Right lobe of liver (tissue), 4 donors: Measurements from ENCODE around the gene LYRM7.

Experiments used
- POLR2A ChIP-seq: fragments of 450-650 bp; IDR thresholded peaks from one replicate; pipeline ENCODE4 v1.6.1; 2017; ENCODE audit warnings: antibody characterized with exemption, mild to moderate bottlenecking
- TF ChIP-seq, protein P1 (sequence below), 4 donors: fragments of 200-600 bp in 3 of 4; fragments of 450-650 bp in 1 of 4; IDR thresholded peaks; one replicate each; pipeline versions ENCODE4 v1.5.1 to v1.8.0; 2016 to 2022; ENCODE audit warnings: antibody characterized with exemption in 4 of 4, mild to moderate bottlenecking in 2 of 4
- donor health status: DM: no; HTN: no; CAD: no.
- donor health status: DM: no; HTN: no; CAD: no.
- donor health status: DM: no; HTN: yes; CAD: no.

DNA sequence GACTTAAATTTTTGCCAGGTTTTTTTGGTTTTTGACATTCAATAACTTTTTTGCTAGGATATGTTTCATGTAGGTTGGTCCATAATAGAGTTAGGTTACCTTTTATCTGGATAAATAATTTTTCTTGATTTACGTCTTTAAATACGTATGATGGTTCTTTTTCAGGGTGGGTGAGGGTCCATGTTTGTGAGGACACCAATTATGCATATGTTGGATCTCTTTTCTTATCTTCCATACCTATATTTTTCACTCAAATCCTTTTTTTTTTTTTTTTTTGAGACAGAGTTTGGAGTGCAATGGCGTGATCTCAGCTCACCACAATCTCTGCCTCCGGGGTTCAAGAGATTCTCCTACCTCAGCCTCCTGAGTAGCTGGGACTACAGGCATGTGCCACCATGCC lies 75.8 kb downstream of the LYRM7 start:
- TF ChIP-seq, protein P1, sequence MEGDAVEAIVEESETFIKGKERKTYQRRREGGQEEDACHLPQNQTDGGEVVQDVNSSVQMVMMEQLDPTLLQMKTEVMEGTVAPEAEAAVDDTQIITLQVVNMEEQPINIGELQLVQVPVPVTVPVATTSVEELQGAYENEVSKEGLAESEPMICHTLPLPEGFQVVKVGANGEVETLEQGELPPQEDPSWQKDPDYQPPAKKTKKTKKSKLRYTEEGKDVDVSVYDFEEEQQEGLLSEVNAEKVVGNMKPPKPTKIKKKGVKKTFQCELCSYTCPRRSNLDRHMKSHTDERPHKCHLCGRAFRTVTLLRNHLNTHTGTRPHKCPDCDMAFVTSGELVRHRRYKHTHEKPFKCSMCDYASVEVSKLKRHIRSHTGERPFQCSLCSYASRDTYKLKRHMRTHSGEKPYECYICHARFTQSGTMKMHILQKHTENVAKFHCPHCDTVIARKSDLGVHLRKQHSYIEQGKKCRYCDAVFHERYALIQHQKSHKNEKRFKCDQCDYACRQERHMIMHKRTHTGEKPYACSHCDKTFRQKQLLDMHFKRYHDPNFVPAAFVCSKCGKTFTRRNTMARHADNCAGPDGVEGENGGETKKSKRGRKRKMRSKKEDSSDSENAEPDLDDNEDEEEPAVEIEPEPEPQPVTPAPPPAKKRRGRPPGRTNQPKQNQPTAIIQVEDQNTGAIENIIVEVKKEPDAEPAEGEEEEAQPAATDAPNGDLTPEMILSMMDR (IDR thresholded peaks at IDR 0.05): no peak
- TF ChIP-seq POLR2A: no peak
